ENCODE results near the gene CHAD. TPM values are rescaled to one million over a fixed set of nuclear protein-coding genes. Genes with fewer than 3 reads are reported as not detected.
"Not testable (repeated sequence)": the region's sequence is repeated elsewhere in the genome, so short reads cannot be mapped to it uniquely, and the experiment has no call there.

Gene CHAD
- total RNA-seq, 1 experiment from 2014 or later = 0.09 TPM

DNA sequence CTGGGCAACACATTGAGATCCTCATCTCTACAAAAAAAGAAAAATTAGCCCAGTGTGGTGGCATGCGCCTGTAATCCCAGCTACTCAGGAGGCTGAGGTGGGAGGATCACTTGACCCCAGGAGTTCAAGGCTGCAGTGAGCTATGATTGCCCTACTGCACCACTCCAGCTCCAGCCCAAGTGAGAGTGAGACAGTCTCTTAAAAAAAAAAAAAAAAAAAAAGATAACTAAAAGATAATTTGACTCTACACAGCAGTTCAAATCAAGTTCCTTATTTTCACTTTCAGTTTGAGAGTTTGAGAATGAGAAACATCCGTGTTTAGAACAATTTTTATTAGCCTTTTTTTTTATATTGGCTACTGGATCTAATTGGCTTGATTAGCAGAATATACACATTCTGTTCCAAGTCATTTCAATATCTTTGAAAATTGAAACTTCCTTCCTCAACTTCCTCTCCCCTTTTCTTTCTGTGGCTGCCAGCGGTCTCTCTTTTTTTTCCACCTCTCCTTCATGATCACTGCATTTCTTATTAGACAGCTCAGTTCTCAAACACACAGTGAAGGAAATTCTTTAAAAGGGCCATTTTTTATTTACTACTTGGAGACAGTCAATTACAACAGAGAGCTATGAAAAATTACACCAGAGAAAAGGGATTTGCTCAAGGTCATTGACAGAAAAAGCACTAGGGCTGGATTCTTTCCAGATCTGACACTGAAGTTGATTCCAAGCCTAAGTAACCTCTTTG is 47.2 kb downstream of the CHAD start:
- no peak for TF ChIP-seq ZNF396 (CRISPR knock-in tag; IDR thresholded peaks at IDR 0.05; ENCODE audit: borderline replicate concordance)
- no peak for TF ChIP-seq TCF7 (CRISPR knock-in tag; IDR thresholded peaks at IDR 0.05; ENCODE audit: low read depth)
- TF ChIP-seq CREM (CRISPR knock-in tag; IDR thresholded peaks at IDR 0.05) = no peak
- TF ChIP-seq, protein P1, sequence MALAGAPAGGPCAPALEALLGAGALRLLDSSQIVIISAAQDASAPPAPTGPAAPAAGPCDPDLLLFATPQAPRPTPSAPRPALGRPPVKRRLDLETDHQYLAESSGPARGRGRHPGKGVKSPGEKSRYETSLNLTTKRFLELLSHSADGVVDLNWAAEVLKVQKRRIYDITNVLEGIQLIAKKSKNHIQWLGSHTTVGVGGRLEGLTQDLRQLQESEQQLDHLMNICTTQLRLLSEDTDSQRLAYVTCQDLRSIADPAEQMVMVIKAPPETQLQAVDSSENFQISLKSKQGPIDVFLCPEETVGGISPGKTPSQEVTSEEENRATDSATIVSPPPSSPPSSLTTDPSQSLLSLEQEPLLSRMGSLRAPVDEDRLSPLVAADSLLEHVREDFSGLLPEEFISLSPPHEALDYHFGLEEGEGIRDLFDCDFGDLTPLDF (CRISPR knock-in tag; IDR thresholded peaks at IDR 0.05) = no peak
- TF ChIP-seq, protein P2, sequence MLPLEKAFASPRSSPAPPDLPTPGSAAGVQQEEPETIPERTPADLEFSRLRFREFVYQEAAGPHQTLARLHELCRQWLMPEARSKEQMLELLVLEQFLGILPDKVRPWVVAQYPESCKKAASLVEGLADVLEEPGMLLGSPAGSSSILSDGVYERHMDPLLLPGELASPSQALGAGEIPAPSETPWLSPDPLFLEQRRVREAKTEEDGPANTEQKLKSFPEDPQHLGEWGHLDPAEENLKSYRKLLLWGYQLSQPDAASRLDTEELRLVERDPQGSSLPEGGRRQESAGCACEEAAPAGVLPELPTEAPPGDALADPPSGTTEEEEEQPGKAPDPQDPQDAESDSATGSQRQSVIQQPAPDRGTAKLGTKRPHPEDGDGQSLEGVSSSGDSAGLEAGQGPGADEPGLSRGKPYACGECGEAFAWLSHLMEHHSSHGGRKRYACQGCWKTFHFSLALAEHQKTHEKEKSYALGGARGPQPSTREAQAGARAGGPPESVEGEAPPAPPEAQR (CRISPR knock-in tag; IDR thresholded peaks at IDR 0.05) = no peak
- TF ChIP-seq, protein P3, sequence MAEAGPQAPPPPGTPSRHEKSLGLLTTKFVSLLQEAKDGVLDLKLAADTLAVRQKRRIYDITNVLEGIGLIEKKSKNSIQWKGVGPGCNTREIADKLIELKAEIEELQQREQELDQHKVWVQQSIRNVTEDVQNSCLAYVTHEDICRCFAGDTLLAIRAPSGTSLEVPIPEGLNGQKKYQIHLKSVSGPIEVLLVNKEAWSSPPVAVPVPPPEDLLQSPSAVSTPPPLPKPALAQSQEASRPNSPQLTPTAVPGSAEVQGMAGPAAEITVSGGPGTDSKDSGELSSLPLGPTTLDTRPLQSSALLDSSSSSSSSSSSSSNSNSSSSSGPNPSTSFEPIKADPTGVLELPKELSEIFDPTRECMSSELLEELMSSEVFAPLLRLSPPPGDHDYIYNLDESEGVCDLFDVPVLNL (CRISPR knock-in tag; IDR thresholded peaks at IDR 0.05; ENCODE audit: borderline replicate concordance, low read depth) = no peak
- TF ChIP-seq, protein P4, sequence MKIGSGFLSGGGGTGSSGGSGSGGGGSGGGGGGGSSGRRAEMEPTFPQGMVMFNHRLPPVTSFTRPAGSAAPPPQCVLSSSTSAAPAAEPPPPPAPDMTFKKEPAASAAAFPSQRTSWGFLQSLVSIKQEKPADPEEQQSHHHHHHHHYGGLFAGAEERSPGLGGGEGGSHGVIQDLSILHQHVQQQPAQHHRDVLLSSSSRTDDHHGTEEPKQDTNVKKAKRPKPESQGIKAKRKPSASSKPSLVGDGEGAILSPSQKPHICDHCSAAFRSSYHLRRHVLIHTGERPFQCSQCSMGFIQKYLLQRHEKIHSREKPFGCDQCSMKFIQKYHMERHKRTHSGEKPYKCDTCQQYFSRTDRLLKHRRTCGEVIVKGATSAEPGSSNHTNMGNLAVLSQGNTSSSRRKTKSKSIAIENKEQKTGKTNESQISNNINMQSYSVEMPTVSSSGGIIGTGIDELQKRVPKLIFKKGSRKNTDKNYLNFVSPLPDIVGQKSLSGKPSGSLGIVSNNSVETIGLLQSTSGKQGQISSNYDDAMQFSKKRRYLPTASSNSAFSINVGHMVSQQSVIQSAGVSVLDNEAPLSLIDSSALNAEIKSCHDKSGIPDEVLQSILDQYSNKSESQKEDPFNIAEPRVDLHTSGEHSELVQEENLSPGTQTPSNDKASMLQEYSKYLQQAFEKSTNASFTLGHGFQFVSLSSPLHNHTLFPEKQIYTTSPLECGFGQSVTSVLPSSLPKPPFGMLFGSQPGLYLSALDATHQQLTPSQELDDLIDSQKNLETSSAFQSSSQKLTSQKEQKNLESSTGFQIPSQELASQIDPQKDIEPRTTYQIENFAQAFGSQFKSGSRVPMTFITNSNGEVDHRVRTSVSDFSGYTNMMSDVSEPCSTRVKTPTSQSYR (CRISPR knock-in tag; IDR thresholded peaks at IDR 0.05) = no peak
- TF ChIP-seq ZNF232 (CRISPR knock-in tag; IDR thresholded peaks at IDR 0.05) = no peak
- no peak for TF ChIP-seq MXD4 (CRISPR knock-in tag; IDR thresholded peaks at IDR 0.05; ENCODE audit: borderline replicate concordance)
- Mint-ChIP-seq H3K36me3 (peaks cover 6% of the 10 kb centered on the region), H3K4me1 (peaks cover 5% of the 10 kb centered on the region), H3K27me3 (ENCODE audit: low read depth) (peaks cover 34% of the 10 kb centered on the region), H3K9me3 (peaks cover 18% of the 10 kb centered on the region), H3K4me3 (no peak overlapping the region), H3K27ac (no peak overlapping the region)
- ChIA-PET CTCF (interaction anchor here (0.6 to 1.6 kb wide), 3 partner anchors 24 to 1025 kb away, joined by 3 to 9 read pairs (median 6); partner anchors contain the start of gene LRRC59), POLR2A (interaction anchor here (0.6 kb wide), 2 partner anchors 44 to 930 kb away, joined by 3 read pairs; no protein-coding TSS in a partner anchor)
- DNase-seq (ENCODE audit: low spot score) (no peak), ATAC-seq (no peak)

DNA sequence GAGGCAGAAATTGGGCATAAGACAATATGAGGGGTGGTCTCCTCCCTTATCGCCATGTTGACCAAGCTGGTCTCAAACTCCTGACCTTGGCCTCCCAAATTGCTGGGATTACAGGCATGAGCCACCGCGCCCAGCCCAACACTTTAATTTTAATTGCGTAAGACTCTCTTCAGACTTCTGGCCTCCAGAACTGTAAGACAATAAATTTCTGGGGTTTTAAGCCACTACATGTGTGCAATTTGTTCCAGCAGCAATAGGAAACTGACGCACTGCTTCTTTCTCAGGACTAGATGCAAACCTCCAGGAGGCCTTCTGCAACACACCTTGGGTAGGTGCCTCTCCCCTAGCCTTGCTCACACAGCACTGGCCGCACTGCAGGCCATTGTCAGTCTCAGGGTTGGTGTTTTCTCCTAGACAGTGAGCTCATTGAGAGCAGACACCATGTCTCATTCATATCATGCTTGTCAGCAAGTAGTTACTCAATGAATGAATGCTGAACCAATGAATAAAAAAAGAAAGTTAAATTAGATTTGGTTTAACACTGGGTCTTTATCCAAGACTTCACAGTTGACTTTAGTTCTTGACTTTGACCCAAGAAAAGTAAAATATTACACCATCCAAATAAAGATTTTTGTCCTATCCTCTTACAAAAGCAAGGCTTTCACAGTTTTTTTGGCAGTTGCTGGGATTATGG is 48.1 kb downstream of the CHAD start:
- TF ChIP-seq, protein P5, sequence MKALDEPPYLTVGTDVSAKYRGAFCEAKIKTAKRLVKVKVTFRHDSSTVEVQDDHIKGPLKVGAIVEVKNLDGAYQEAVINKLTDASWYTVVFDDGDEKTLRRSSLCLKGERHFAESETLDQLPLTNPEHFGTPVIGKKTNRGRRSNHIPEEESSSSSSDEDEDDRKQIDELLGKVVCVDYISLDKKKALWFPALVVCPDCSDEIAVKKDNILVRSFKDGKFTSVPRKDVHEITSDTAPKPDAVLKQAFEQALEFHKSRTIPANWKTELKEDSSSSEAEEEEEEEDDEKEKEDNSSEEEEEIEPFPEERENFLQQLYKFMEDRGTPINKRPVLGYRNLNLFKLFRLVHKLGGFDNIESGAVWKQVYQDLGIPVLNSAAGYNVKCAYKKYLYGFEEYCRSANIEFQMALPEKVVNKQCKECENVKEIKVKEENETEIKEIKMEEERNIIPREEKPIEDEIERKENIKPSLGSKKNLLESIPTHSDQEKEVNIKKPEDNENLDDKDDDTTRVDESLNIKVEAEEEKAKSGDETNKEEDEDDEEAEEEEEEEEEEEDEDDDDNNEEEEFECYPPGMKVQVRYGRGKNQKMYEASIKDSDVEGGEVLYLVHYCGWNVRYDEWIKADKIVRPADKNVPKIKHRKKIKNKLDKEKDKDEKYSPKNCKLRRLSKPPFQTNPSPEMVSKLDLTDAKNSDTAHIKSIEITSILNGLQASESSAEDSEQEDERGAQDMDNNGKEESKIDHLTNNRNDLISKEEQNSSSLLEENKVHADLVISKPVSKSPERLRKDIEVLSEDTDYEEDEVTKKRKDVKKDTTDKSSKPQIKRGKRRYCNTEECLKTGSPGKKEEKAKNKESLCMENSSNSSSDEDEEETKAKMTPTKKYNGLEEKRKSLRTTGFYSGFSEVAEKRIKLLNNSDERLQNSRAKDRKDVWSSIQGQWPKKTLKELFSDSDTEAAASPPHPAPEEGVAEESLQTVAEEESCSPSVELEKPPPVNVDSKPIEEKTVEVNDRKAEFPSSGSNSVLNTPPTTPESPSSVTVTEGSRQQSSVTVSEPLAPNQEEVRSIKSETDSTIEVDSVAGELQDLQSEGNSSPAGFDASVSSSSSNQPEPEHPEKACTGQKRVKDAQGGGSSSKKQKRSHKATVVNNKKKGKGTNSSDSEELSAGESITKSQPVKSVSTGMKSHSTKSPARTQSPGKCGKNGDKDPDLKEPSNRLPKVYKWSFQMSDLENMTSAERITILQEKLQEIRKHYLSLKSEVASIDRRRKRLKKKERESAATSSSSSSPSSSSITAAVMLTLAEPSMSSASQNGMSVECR (CRISPR knock-in tag; IDR thresholded peaks at IDR 0.05; ENCODE audit: borderline replicate concordance) = no peak
- TF ChIP-seq ZNF138 (CRISPR knock-in tag; conservative IDR thresholded peaks at IDR 0.05) (no peak), NR3C1 (CRISPR knock-in tag; conservative IDR thresholded peaks at IDR 0.05; ENCODE audit: low read depth) (no peak)
- peaks cover 32% of the 10 kb centered on the region for H3K27me3 Mint-ChIP-seq (ENCODE audit: low read depth)
- peaks cover 18% of the 10 kb centered on the region for H3K9me3 Mint-ChIP-seq
- CTCF ChIA-PET = interaction anchor here (0.6 to 1.6 kb wide), 3 partner anchors 23 to 1024 kb away, joined by 3 to 9 read pairs (median 6); partner anchors contain the start of gene LRRC59
- H3K4me3 Mint-ChIP-seq = no peak overlapping the region
- H3K36me3 Mint-ChIP-seq = peaks cover 6% of the 10 kb centered on the region
- POLR2A ChIA-PET = no interaction called here
- DNase-seq (ENCODE audit: low spot score) (no peak), ATAC-seq (no peak)
- no peak overlapping the region for H3K27ac Mint-ChIP-seq
- H3K4me1 Mint-ChIP-seq = peaks cover 3% of the 10 kb centered on the region; the same call in 1 of the 2 replicates

DNA sequence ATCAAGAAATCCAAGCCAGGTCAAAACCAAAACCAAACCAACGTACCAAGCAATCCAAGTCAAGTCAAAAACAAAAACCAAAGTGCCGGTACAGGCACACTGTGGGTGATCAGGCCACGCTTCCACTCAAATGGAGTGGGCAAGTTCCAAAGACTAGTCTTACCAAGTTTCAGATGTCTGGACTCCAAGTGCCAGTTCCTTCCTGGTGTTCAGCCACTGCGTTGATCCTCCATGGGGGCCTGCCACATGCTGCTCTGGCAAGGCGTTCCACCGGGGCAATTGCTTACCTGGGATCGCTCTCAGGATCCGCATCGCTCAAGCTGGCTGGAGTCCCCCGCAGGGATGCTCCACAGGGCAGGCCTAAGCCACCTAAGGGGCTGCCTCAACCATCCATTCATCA is 49.1 kb downstream of the CHAD start:
- H3K4me1 Mint-ChIP-seq; H3K4me3 Mint-ChIP-seq; CTCF ChIA-PET; POLR2A ChIA-PET; H3K36me3 Mint-ChIP-seq; ATAC-seq; DNase-seq (ENCODE audit: low spot score); H3K27ac Mint-ChIP-seq: not testable (repeated sequence)
- Mint-ChIP-seq H3K27me3 (ENCODE audit: low read depth) (peaks cover 24% of the 10 kb centered on the region), H3K9me3 (peaks cover 18% of the 10 kb centered on the region)
